Astrocyte (in vitro differentiated cells and primary cell): ENCODE measurements around the gene MUC5AC.

Experiments used
- EZH2 ChIP-seq: IDR thresholded peaks from 2 replicates; pipeline ENCODE4 v1.6.1; 2012; ENCODE audit warnings: mild to moderate bottlenecking, low read length, inconsistent platforms; ENCODE audit not compliant: insufficient read depth
- TF ChIP-seq, protein P1 (sequence below): IDR thresholded peaks from 2 replicates; pipeline ENCODE4 v1.5.1; 2011; ENCODE audit warnings: low read depth, mild to moderate bottlenecking, inconsistent platforms, low read length, moderate library complexity; ENCODE audit not compliant: insufficient read depth

DNA sequence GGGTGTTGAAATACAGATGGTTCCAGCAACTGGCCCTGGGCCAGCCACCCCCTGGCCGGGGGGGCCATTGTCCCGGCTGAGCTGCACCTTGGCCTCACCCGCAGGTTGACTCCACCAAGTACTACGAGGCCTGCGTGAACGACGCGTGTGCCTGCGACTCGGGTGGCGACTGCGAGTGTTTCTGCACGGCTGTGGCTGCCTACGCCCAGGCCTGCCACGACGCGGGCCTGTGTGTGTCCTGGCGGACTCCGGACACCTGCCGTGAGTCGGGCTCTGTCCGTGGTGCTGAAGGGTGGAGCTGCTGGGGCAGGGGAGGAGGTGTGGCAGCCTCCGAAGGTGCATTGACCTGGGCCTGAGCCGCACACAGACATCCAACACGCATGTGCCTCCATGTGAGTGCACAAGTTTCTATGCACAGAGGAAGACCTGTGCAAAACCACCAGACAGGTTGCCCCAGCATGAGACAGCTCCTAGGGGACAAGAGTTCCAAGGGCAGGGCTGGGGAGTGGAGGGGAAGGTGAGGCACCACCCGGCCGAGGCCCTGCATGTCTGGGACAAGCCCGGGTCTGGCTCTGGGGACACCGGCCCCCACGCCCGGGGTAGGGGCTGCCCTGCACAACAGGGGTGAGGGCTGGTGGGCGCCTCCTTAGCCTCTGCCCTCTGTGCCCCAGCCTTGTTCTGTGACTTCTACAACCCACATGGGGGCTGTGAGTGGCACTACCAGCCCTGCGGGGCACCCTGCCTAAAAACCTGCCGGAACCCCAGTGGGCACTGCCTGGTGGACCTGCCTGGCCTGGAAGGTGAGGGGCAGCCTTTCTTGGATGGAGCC is 81.2 kb downstream of the MUC5AC start:
- TF ChIP-seq, protein P1, sequence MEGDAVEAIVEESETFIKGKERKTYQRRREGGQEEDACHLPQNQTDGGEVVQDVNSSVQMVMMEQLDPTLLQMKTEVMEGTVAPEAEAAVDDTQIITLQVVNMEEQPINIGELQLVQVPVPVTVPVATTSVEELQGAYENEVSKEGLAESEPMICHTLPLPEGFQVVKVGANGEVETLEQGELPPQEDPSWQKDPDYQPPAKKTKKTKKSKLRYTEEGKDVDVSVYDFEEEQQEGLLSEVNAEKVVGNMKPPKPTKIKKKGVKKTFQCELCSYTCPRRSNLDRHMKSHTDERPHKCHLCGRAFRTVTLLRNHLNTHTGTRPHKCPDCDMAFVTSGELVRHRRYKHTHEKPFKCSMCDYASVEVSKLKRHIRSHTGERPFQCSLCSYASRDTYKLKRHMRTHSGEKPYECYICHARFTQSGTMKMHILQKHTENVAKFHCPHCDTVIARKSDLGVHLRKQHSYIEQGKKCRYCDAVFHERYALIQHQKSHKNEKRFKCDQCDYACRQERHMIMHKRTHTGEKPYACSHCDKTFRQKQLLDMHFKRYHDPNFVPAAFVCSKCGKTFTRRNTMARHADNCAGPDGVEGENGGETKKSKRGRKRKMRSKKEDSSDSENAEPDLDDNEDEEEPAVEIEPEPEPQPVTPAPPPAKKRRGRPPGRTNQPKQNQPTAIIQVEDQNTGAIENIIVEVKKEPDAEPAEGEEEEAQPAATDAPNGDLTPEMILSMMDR = no peak
- TF ChIP-seq EZH2 = no peak
